Measurements from ENCODE around the gene NLE1. TPM values are rescaled to one million over a fixed set of nuclear protein-coding genes. Genes with fewer than 3 reads are reported as not detected.
"Not testable (repeated sequence)": the region's sequence is repeated elsewhere in the genome, so short reads cannot be mapped to it uniquely, and the experiment has no call there.

Gene NLE1
- total RNA-seq, 2 experiments from 2014 or later = 23.0 to 30.5 TPM

DNA sequence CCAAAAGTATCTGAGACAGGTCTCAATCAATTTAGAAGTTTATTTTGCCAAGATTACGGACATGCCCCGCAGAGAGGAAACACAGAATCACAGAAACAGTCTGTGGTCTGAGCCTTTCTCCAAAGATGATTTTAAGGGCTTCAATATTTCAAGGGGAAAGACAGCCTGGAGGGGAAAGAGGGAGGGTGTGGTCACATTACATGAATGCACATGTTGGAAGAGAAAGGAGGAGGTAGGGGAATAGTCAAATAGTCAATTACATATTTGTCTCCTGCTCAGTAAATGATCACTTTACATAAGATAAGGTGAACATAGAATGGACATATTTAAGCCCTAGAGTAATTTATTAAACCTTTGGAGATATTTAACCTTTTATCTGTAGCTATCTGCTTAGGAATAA, 17.8 kb upstream of the NLE1 start:
- CTCF ChIA-PET = interaction anchor here (1.3 kb wide), 1 partner anchor 18 kb away, joined by 3 read pairs; no protein-coding TSS in a partner anchor
- H3K27ac Mint-ChIP-seq = no peak overlapping the region
- DNase-seq (no peak), ATAC-seq (no peak)
- no peaks in the 10 kb centered on the region for H3K9me3 Mint-ChIP-seq (ENCODE audit: low read depth)
- peaks cover 28% of the 10 kb centered on the region for H3K4me1 Mint-ChIP-seq
- no peak overlapping the region for H3K4me3 Mint-ChIP-seq
- H3K27me3 Mint-ChIP-seq = no peaks in the 10 kb centered on the region
- peaks cover 4% of the 10 kb centered on the region for H3K36me3 Mint-ChIP-seq

DNA sequence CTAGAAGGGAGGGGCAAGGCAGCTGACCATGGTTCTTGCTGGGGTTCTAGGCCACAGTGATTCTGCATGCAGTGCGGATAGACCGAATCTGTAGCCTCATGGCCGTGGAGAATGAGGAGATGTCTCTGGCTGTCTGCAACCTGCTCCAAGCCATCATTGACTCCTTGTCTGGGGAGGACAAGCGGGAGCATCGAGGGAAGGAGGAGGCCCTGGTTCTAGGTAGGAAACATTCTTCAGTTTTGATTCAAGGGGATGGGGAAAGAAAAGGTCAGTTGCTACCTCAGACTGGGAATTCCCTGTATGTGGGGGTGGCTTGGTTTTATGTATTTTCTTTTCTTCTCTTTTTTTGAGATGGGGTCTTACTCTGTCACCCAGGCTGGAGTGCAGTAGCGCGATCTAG, 13.1 kb upstream of the NLE1 start:
- H3K4me3 Mint-ChIP-seq = no peak overlapping the region
- CTCF ChIA-PET = interaction anchor here (1.4 kb wide), 1 partner anchor 12 kb away, joined by 3 read pairs; no protein-coding TSS in a partner anchor
- no peaks in the 10 kb centered on the region for H3K9me3 Mint-ChIP-seq (ENCODE audit: low read depth)
- no peak for ATAC-seq
- peaks cover 8% of the 10 kb centered on the region for H3K4me1 Mint-ChIP-seq
- DNase-seq = no peak
- H3K36me3 Mint-ChIP-seq = no peaks in the 10 kb centered on the region
- no peak overlapping the region for H3K27ac Mint-ChIP-seq
- H3K27me3 Mint-ChIP-seq = peaks cover 9% of the 10 kb centered on the region

DNA sequence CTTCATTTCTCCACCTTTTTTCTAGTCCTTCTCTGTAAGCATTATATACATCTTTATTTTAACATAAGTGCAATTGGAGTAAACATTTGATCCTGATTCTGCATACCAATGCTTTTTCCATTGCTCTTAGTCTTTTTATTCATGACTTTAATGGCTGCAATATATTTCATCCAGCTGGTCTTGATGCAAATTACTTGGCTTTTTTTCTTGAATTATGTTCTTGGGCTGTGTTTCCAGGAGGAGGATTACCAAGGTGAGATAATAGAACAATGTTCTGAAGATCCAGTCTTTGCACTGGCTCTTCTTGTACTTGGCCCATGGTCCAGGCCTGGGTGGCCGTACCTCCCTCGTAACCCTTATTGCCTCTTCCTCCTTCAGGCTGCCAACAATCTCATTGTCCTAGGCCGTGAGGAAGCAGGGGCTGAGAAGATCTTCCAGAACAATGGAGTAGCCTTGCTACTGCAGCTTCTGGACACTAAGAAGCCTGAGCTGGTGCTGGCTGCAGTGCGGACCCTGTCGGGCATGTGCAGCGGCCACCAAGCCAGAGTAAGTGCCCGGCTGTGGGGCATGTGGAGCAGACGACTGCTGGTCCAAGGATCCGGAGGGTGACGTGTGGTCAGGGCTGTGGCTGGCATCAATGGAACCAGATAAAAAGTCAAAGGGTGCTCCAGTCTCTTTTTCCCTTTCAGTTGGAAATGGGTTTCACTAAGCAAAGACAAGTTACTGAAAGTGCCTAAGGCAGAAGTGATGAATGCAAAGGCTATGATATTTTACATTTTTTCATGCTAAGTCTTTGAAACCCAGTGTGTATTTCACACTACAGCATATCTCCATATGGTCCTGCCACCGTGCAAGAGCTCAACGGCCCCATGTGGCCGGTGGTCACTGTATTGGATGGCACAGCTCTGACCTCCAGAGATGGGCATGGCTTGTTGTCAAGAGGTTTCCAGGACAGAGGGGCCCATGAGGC, 12.4 kb upstream of the NLE1 start:
- Mint-ChIP-seq H3K4me3 (no peak overlapping the region), H3K27me3 (peaks cover 9% of the 10 kb centered on the region), H3K36me3 (no peaks in the 10 kb centered on the region), H3K27ac (no peak overlapping the region), H3K9me3 (ENCODE audit: low read depth) (no peaks in the 10 kb centered on the region), H3K4me1 (peaks cover 2% of the 10 kb centered on the region)
- CTCF ChIA-PET = no interaction called here
- ATAC-seq = no peak
- no peak for DNase-seq

DNA sequence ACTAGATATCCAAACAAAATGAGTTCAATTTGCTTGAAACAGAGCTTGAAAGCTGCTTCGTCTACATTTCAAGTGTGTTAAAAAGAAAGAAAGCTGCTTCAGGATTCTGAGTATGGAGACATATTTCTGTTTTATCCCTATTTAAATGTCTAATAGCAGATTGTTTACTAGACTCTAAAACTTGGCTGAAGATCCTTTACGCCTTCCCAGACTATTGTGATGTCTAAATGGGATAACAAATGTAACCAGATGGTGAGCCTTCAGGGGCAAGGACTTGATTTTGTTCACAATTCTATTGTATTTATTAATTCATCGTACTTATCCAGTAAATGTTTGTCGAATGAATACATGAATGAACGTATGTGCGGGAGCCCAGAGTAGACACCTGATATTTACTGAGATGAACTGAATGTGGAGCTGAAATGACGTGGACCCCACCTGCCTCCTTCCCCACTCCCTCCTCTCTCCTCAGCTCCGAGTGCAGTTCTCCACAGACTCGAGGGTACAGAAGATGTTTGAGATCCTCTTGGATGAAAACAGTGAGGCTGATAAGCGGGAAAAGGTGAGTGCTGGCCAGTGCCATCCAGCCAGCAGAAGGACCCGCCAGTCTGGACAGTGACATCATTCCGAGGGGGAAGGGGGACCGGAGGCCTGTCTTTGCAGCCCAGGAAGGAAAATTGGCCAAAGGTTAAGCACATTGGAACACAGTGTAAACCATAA, 10.5 kb upstream of the NLE1 start:
- Mint-ChIP-seq H3K27ac (no peak overlapping the region), H3K9me3 (ENCODE audit: low read depth) (no peaks in the 10 kb centered on the region), H3K4me1 (no peaks in the 10 kb centered on the region), H3K36me3 (no peaks in the 10 kb centered on the region), H3K4me3 (no peak overlapping the region), H3K27me3 (peaks cover 9% of the 10 kb centered on the region)
- no peak for DNase-seq
- no peak for ATAC-seq
- CTCF ChIA-PET = no interaction called here

DNA sequence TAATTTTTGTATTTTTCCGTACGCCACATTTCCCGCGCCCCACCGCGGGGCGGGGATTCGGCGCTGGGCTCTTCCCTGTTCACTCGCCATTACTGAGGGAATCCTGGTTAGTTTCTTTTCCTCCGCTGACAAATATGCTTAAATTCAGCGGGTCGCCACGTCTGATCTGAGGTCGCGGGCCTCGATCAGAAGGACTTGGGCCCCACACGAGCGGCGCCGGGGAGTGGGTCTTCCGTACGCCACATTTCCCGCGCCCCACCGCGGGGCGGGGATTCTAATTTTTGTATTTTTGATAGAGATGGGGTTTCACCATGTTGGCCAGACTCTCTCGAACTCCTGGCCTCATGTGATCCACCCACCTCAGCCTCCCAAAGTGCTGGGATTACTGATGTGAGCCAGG, 9.0 kb upstream of the NLE1 start:
- CTCF ChIA-PET; ATAC-seq; H3K4me3 Mint-ChIP-seq; H3K36me3 Mint-ChIP-seq; H3K27me3 Mint-ChIP-seq; H3K4me1 Mint-ChIP-seq; H3K27ac Mint-ChIP-seq; H3K9me3 Mint-ChIP-seq (ENCODE audit: low read depth); DNase-seq: not testable (repeated sequence)

DNA sequence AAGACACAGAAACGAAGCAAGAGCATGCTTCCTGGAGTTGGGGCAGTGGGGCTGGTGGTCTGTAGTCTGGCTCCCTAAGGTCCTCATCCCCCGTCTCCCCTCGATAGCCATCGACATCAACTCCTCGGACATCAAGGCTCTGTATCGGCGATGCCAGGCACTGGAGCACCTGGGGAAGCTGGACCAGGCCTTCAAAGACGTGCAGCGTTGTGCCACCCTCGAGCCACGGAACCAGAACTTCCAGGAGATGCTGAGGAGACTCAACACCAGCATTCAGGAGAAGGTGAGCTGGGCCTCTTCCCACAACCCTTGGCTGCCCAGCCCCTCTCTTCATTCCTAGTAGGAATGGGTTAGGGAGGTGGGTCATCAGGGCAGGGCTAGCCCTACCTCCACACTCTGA, 7.8 kb upstream of the NLE1 start:
- Mint-ChIP-seq H3K4me1 (no peaks in the 10 kb centered on the region), H3K9me3 (ENCODE audit: low read depth) (no peaks in the 10 kb centered on the region), H3K27ac (no peak overlapping the region), H3K36me3 (no peaks in the 10 kb centered on the region), H3K4me3 (no peak overlapping the region), H3K27me3 (peaks cover 9% of the 10 kb centered on the region)
- CTCF ChIA-PET = no interaction called here
- DNase-seq (no peak), ATAC-seq (no peak)

DNA sequence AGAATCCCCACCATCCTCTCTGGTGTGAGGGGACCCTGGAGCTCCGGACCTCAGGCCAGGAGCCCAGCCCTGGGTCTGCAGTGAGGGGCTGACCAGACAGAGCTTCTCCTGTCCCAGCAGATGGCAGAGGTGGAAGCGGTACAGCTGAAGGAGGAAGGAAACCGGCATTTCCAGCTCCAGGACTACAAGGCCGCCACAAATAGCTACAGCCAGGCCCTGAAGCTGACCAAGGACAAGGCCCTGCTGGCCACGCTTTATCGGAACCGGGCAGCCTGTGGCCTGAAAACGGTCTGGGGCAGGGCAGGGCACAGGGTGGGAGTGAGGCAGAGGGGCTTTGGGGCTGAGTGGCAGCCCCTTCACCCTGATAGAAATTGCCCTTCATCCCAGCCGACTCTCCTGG, 6.0 kb upstream of the NLE1 start:
- H3K4me1 Mint-ChIP-seq = no peaks in the 10 kb centered on the region
- no peak for ATAC-seq
- no peaks in the 10 kb centered on the region for H3K9me3 Mint-ChIP-seq (ENCODE audit: low read depth)
- no peak overlapping the region for H3K4me3 Mint-ChIP-seq
- DNase-seq = no peak
- H3K27me3 Mint-ChIP-seq = peaks cover 4% of the 10 kb centered on the region
- no peaks in the 10 kb centered on the region for H3K36me3 Mint-ChIP-seq
- CTCF ChIA-PET = no interaction called here
- H3K27ac Mint-ChIP-seq = no peak overlapping the region

DNA sequence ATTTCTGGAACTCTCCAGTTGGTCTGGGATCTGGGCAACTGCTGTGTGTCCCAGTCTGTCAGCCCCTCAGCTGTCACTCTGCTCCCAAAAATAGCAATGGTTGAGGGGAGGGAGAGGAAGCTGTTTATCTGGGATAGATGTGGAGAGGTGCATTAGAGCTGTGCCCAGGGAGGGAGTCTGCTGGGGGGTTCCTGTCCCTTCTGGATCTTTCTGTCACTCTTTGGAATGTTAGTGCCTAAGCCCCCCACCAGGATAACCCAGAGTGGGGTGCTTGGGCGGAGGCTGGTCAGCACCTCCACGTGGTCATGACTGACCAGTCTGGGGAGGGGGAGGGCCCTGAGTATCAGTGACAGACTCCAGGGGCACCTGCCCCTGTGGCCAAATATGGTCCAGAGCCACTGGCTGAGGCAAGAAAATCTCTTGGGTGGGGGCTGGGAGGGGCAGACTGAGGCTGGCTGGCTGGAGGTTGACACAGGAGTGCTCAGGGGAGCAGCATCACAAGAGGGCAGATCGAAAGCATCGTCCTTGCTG, 5.3 kb upstream of the NLE1 start, which contains the start of gene UNC45B:
TSS of gene UNC45B (plus strand) at position 443 of the 531 bp plus-strand sequence. CDS start 447 bp downstream, outside the sequence.
- DNase-seq = no peak
- Mint-ChIP-seq H3K27ac (no peak within 1 kb of the TSS), H3K4me3 (no peak within 1 kb of the TSS)

DNA sequence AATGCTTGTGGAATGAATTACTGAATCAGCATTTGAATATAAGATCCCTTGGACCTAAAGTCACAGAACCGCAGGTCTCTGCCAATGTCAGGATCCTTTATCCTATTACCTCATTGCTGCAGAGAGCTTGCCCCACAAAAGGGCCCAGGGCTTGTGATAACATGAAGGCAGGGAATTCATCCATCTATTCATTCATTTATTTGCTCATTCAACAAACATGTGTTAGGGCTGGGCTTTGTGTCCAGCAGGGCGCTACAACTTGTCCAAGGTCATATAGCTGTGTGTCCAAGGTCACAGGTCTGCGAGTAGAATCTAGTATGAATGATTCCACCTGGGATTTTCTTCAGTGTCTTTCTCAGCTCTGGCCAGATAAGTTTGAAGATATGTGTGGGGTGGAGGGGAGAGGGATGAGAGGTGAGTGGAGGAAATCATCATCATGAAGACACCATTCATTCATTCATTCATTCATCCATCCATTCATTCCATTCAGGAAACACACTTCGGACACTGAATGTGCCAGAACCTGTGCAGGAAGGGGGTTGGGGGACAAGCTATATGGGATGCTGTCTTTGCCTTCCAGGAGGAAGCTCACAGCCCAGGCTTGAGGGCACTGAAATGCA, 4.2 kb upstream of the NLE1 start:
- Mint-ChIP-seq H3K27ac (no peak overlapping the region), H3K4me1 (peaks cover 6% of the 10 kb centered on the region), H3K36me3 (peaks cover 2% of the 10 kb centered on the region), H3K27me3 (no peaks in the 10 kb centered on the region), H3K4me3 (no peak overlapping the region), H3K9me3 (ENCODE audit: low read depth) (no peaks in the 10 kb centered on the region)
- ATAC-seq (no peak), DNase-seq (no peak)
- CTCF ChIA-PET = interaction anchor here (1.5 kb wide), 1 partner anchor 619 kb away, joined by 3 read pairs; no protein-coding TSS in a partner anchor

More for the DNA sequence above, 5.3 kb upstream of the NLE1 start, which contains the start of gene UNC45B:
- no peaks in the 10 kb centered on the region for H3K36me3 Mint-ChIP-seq
- H3K27me3 Mint-ChIP-seq = no peaks in the 10 kb centered on the region
- H3K4me1 Mint-ChIP-seq = peaks cover 1% of the 10 kb centered on the region
- no peak for ATAC-seq
- CTCF ChIA-PET = interaction anchor here (1.5 kb wide), 1 partner anchor 617 kb away, joined by 3 read pairs; no protein-coding TSS in a partner anchor
- no peaks in the 10 kb centered on the region for H3K9me3 Mint-ChIP-seq (ENCODE audit: low read depth)

DNA sequence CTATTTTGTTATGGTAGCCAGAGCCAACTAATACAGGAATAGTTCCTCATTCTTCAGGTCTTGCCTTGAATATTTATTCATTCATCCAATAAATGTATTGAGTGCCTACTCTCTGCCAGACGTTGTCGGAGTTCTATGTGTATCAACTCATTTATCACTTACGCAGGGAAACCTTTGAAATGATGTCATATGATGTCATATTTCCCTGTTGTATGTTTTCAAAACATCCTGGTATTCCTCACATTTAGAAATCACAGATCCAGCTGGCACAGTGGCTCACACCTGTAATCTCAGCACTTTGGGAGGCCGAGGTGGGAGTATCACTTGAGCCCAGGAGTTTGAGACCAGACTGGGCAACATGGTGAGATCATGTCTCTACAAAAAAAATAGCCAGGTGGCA, 2.7 kb upstream of the NLE1 start:
- Mint-ChIP-seq H3K27me3 (no peaks in the 10 kb centered on the region), H3K4me1 (peaks cover 15% of the 10 kb centered on the region), H3K36me3 (peaks cover 2% of the 10 kb centered on the region), H3K27ac (no peak overlapping the region), H3K9me3 (ENCODE audit: low read depth) (no peaks in the 10 kb centered on the region), H3K4me3 (no peak overlapping the region)
- DNase-seq (no peak), ATAC-seq (no peak)
- CTCF ChIA-PET = interaction anchor here (0.8 to 1.6 kb wide), 2 partner anchors 25 to 55 kb away, joined by 3 to 4 read pairs; partner anchors contain the start of gene RAD51D

DNA sequence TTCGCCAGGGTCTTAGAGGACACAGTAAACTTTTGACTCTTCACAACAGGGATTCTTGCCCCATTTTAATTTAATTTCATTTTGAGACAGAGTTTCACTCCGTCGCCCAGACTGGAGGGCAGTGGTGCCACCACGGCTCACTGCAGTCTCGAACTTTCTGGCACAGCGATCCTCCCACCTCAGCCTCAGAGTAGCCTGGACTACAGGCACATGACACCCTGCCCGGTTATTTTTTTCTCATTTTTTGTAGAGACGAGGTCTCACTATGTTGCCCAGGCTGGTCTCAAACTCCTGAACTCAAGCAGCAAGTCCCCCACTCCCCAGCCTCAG, 329 bp upstream of the NLE1 start:
- Mint-ChIP-seq H3K27ac (peak overlapping the region; percentile 81), H3K36me3 (peaks cover 9% of the 10 kb centered on the region), H3K4me3 (peak overlapping the region; percentile 81), H3K4me1 (peaks cover 16% of the 10 kb centered on the region), H3K9me3 (ENCODE audit: low read depth) (no peaks in the 10 kb centered on the region), H3K27me3 (no peaks in the 10 kb centered on the region)
- DNase-seq (no peak), ATAC-seq (no peak)
- CTCF ChIA-PET = interaction anchor here (1.9 kb wide), 1 partner anchor 16 kb away, joined by 11 read pairs; no protein-coding TSS in a partner anchor

DNA sequence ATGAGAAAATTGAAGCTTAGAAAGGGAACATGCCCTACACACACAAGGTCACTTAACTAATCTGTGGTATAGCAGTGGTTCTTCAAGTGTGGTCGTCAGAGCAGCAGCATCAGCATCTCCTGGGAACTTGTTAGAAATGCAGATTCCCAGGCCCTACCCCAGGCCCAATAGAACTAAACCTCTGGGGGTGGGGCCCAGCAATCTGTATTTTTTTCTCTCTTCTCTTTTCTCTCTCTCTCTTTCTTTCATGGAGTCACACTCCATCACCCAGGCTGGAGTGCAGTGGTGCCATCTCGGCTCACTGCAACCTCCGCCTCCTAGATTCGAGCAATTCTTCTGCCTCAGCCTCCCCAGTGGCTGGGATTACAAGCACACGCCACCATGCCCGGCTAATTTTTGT, 3.9 kb downstream of the NLE1 start:
- DNase-seq (no peak), ATAC-seq (no peak)
- CTCF ChIA-PET = no interaction called here
- no peaks in the 10 kb centered on the region for H3K9me3 Mint-ChIP-seq (ENCODE audit: low read depth)
- H3K27me3 Mint-ChIP-seq = no peaks in the 10 kb centered on the region
- H3K27ac Mint-ChIP-seq = no peak overlapping the region
- no peak overlapping the region for H3K4me3 Mint-ChIP-seq
- peaks cover 38% of the 10 kb centered on the region for H3K36me3 Mint-ChIP-seq
- H3K4me1 Mint-ChIP-seq = peaks cover 16% of the 10 kb centered on the region

DNA sequence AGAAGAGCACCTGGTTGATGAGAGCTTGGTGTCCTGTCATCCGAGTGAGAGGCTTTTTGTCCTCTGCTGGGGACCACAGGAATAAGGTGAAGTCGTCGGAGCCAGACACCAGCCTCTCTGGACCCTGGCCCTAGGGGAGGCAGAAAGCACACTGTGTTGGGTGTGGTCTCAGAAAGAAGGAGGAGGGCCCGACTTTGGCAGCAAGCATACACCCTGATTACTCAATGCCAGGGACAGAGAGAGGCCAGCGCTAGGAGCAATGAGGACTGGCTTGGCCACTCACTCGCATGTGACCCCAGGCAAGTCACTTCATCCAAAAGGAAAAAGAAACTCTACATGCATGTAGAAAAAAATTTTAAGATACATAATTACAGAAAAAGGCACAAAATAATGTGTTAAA, 6.8 kb downstream of the NLE1 start:
- Mint-ChIP-seq H3K27me3 (no peaks in the 10 kb centered on the region), H3K27ac (no peak overlapping the region), H3K36me3 (peaks cover 51% of the 10 kb centered on the region), H3K4me1 (peaks cover 4% of the 10 kb centered on the region), H3K4me3 (no peak overlapping the region), H3K9me3 (ENCODE audit: low read depth) (no peaks in the 10 kb centered on the region)
- no peak for DNase-seq
- CTCF ChIA-PET = no interaction called here
- no peak for ATAC-seq
